ENCODE data around the gene TEX55.
"Not testable (repeated sequence)": the region's sequence is repeated elsewhere in the genome, so short reads cannot be mapped to it uniquely, and the experiment has no call there.

Gene TEX55

GRCh38 chr3:119139360-119139759, 6.6 kb upstream of the TEX55 start:
- not testable (repeated sequence) for H2BK15ac ChIP-seq (ENCODE audit: low read depth, poor library complexity, severe bottlenecking); H3K18ac ChIP-seq (ENCODE audit: low read depth in 1 of 2, low read length in 2 of 2); H3K23ac ChIP-seq (ENCODE audit: low read length in 2 of 2); H4K8ac ChIP-seq (ENCODE audit: low read length); H2AK5ac ChIP-seq (ENCODE audit: low read length, severe bottlenecking); H2BK120ac ChIP-seq (ENCODE audit: low read depth, low read length); H3K14ac ChIP-seq (ENCODE audit: low read length in 2 of 2); H3K4me2 ChIP-seq (ENCODE audit: low read length, poor library complexity, severe bottlenecking); H4K91ac ChIP-seq (ENCODE audit: low read length); H3K79me1 ChIP-seq (replicated peaks; ENCODE audit: low read length, poor library complexity, severe bottlenecking); H2BK5ac ChIP-seq (ENCODE audit: low read depth, low read length, poor library complexity, severe bottlenecking); H3K9me3 ChIP-seq (ENCODE audit: control insufficient read depth, low read length); H3K9ac ChIP-seq (ENCODE audit: low read length); H3K4me3 ChIP-seq (ENCODE audit: insufficient read depth in 1 of 2, low read depth in 1 of 2, low read length in 2 of 2); H2BK12ac ChIP-seq (ENCODE audit: low read length in 2 of 2); H3K36me3 ChIP-seq (ENCODE audit: control insufficient read depth in 1 of 2, insufficient read depth in 2 of 2, low read depth in 1 of 2, low read length in 2 of 2); H3K27ac ChIP-seq (ENCODE audit: low read length, poor library complexity, severe bottlenecking); H3K27me3 ChIP-seq (ENCODE audit: control insufficient read depth in 1 of 2, insufficient read depth in 1 of 2, low read length in 2 of 2); H3K4me1 ChIP-seq (ENCODE audit: control insufficient read depth, insufficient read depth, low read depth, low read length); H2AFZ ChIP-seq (ENCODE audit: low read depth, low read length); H3K4ac ChIP-seq (ENCODE audit: low read depth in 1 of 2, low read length in 2 of 2); DNase-seq
- 38% methylated on average over 2 of the region's 4 CpGs for WGBS

DNA sequence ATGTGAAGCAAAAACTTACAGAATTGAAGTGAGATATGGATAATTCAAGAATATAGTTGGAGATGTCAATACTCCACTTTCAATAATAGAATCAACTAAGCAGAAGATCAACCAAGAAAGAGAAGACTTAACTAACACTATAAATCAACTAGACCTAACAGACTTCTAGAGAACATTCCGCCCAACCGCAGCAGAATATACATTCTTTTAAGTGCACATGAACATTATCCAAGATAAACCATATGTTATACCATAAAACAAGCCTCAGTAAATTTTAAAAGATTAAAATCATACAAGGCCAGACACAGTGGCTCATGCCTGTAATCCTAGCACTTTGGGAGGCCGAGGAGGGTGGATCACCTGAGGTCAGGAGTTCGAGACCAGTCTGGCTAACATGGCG, 5.5 kb upstream of the TEX55 start:
- H3K23ac ChIP-seq (ENCODE audit: low read length in 2 of 2): no peak overlapping the region
- H3K4me3 ChIP-seq (ENCODE audit: insufficient read depth in 1 of 2, low read depth in 1 of 2, low read length in 2 of 2): no peak overlapping the region
- H3K4me1 ChIP-seq (ENCODE audit: control insufficient read depth, insufficient read depth, low read depth, low read length): no peaks in the 10 kb centered on the region
- no peak overlapping the region for H3K27ac ChIP-seq (ENCODE audit: low read length, poor library complexity, severe bottlenecking)
- H4K8ac ChIP-seq (ENCODE audit: low read length): no peak overlapping the region
- H3K4me2 ChIP-seq (ENCODE audit: low read length, poor library complexity, severe bottlenecking): no peak overlapping the region
- no peak overlapping the region for H2BK15ac ChIP-seq (ENCODE audit: low read depth, poor library complexity, severe bottlenecking)
- H3K36me3 ChIP-seq (ENCODE audit: control insufficient read depth in 1 of 2, insufficient read depth in 2 of 2, low read depth in 1 of 2, low read length in 2 of 2): no peaks in the 10 kb centered on the region
- no peak overlapping the region for H3K4ac ChIP-seq (ENCODE audit: low read depth in 1 of 2, low read length in 2 of 2)
- H3K18ac ChIP-seq (ENCODE audit: low read depth in 1 of 2, low read length in 2 of 2): no peak overlapping the region
- 85% methylated on average over 5 of the region's 5 CpGs for WGBS
- no peak overlapping the region for H2AK5ac ChIP-seq (ENCODE audit: low read length, severe bottlenecking)
- no peaks in the 10 kb centered on the region for H3K79me1 ChIP-seq (replicated peaks; ENCODE audit: low read length, poor library complexity, severe bottlenecking)
- H2BK12ac ChIP-seq (ENCODE audit: low read length in 2 of 2): no peak overlapping the region
- no peaks in the 10 kb centered on the region for H3K27me3 ChIP-seq (ENCODE audit: control insufficient read depth in 1 of 2, insufficient read depth in 1 of 2, low read length in 2 of 2)
- H2BK120ac ChIP-seq (ENCODE audit: low read depth, low read length): no peak overlapping the region
- no peaks in the 10 kb centered on the region for H3K9me3 ChIP-seq (ENCODE audit: control insufficient read depth, low read length)
- no peak for DNase-seq
- H3K14ac ChIP-seq (ENCODE audit: low read length in 2 of 2): no peak overlapping the region
- no peak overlapping the region for H2BK5ac ChIP-seq (ENCODE audit: low read depth, low read length, poor library complexity, severe bottlenecking)
- H3K9ac ChIP-seq (ENCODE audit: low read length): no peak overlapping the region
- no peak overlapping the region for H4K91ac ChIP-seq (ENCODE audit: low read length)
- no peak overlapping the region for H2AFZ ChIP-seq (ENCODE audit: low read depth, low read length)

GRCh38 chr3:119145128-119145499, 851 bp upstream of the TEX55 start:
- H3K14ac ChIP-seq (ENCODE audit: low read length in 2 of 2): no peak overlapping the region
- DNase-seq: no peak
- H2BK12ac ChIP-seq (ENCODE audit: low read length in 2 of 2): no peak overlapping the region
- H3K9me3 ChIP-seq (ENCODE audit: control insufficient read depth, low read length): no peaks in the 10 kb centered on the region
- no peak overlapping the region for H3K4me3 ChIP-seq (ENCODE audit: insufficient read depth in 1 of 2, low read depth in 1 of 2, low read length in 2 of 2)
- H3K4ac ChIP-seq (ENCODE audit: low read depth in 1 of 2, low read length in 2 of 2): no peak overlapping the region
- H3K36me3 ChIP-seq (ENCODE audit: control insufficient read depth in 1 of 2, insufficient read depth in 2 of 2, low read depth in 1 of 2, low read length in 2 of 2): no peaks in the 10 kb centered on the region
- no peaks in the 10 kb centered on the region for H3K79me1 ChIP-seq (replicated peaks; ENCODE audit: low read length, poor library complexity, severe bottlenecking)
- no peak overlapping the region for H3K23ac ChIP-seq (ENCODE audit: low read length in 2 of 2)
- H3K4me1 ChIP-seq (ENCODE audit: control insufficient read depth, insufficient read depth, low read depth, low read length): peaks cover 3% of the 10 kb centered on the region
- no peak overlapping the region for H2BK15ac ChIP-seq (ENCODE audit: low read depth, poor library complexity, severe bottlenecking)
- no peak overlapping the region for H2AK5ac ChIP-seq (ENCODE audit: low read length, severe bottlenecking)
- H4K91ac ChIP-seq (ENCODE audit: low read length): no peak overlapping the region
- H3K4me2 ChIP-seq (ENCODE audit: low read length, poor library complexity, severe bottlenecking): no peak overlapping the region
- H4K8ac ChIP-seq (ENCODE audit: low read length): no peak overlapping the region
- H3K9ac ChIP-seq (ENCODE audit: low read length): no peak overlapping the region
- no peak overlapping the region for H2BK120ac ChIP-seq (ENCODE audit: low read depth, low read length)
- no peak overlapping the region for H2BK5ac ChIP-seq (ENCODE audit: low read depth, low read length, poor library complexity, severe bottlenecking)
- no peaks in the 10 kb centered on the region for H3K27me3 ChIP-seq (ENCODE audit: control insufficient read depth in 1 of 2, insufficient read depth in 1 of 2, low read length in 2 of 2)
- no peak overlapping the region for H3K27ac ChIP-seq (ENCODE audit: low read length, poor library complexity, severe bottlenecking)
- H3K18ac ChIP-seq (ENCODE audit: low read depth in 1 of 2, low read length in 2 of 2): no peak overlapping the region
- H2AFZ ChIP-seq (ENCODE audit: low read depth, low read length): no peak overlapping the region

DNA sequence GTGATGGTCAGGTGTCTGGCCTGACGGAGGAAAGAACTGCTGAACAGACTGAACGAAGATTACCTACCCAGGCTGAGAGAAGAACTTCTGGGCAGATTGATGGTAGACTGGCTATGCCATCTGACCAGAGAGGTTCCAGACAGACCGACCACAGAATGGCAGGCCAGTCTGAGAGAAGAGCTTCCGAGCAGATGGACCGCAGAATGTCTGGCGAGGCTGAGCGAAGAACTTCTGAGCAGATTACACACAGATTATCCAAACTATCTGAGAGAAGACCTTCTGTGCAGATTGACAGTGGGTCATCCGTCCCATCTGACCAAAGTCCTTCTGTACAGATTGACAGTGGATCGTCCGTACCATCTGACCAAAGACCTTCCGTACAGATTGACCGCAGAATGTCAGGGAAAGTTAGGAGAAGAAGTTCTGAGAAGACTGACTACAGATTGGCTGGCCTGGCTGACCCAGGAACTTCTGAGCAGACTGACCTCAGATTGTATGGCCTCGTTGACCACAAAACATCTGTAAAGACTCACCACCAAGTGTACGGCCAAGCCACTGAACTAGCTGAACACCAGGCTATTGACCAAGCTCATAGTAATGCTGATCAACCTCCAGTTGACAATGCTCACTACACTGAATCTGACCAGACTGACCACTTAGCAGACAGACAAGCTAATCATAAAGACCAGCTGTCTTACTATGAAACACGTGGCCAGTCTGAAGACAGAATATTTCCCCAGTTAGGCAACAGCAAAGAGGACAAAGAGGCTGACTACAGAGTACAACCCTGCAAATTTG, 812 bp downstream of the TEX55 start:
- H3K14ac ChIP-seq (ENCODE audit: low read length in 2 of 2): no peak overlapping the region
- H3K9me3 ChIP-seq (ENCODE audit: control insufficient read depth, low read length): no peaks in the 10 kb centered on the region
- H4K8ac ChIP-seq (ENCODE audit: low read length): no peak overlapping the region
- H2BK5ac ChIP-seq (ENCODE audit: low read depth, low read length, poor library complexity, severe bottlenecking): no peak overlapping the region
- no peak overlapping the region for H2BK12ac ChIP-seq (ENCODE audit: low read length in 2 of 2)
- no peak overlapping the region for H2BK120ac ChIP-seq (ENCODE audit: low read depth, low read length)
- H4K91ac ChIP-seq (ENCODE audit: low read length): no peak overlapping the region
- no peak overlapping the region for H3K9ac ChIP-seq (ENCODE audit: low read length)
- H2BK15ac ChIP-seq (ENCODE audit: low read depth, poor library complexity, severe bottlenecking): no peak overlapping the region
- no peak overlapping the region for H3K18ac ChIP-seq (ENCODE audit: low read depth in 1 of 2, low read length in 2 of 2)
- DNase-seq: no peak
- no peak overlapping the region for H3K4me2 ChIP-seq (ENCODE audit: low read length, poor library complexity, severe bottlenecking)
- H3K23ac ChIP-seq (ENCODE audit: low read length in 2 of 2): no peak overlapping the region
- H2AK5ac ChIP-seq (ENCODE audit: low read length, severe bottlenecking): peak overlapping the region; percentile 9
- H3K79me1 ChIP-seq (replicated peaks; ENCODE audit: low read length, poor library complexity, severe bottlenecking): no peaks in the 10 kb centered on the region
- H3K4me1 ChIP-seq (ENCODE audit: control insufficient read depth, insufficient read depth, low read depth, low read length): peaks cover 3% of the 10 kb centered on the region
- no peaks in the 10 kb centered on the region for H3K36me3 ChIP-seq (ENCODE audit: control insufficient read depth in 1 of 2, insufficient read depth in 2 of 2, low read depth in 1 of 2, low read length in 2 of 2)
- H3K4me3 ChIP-seq (ENCODE audit: insufficient read depth in 1 of 2, low read depth in 1 of 2, low read length in 2 of 2): no peak overlapping the region
- H3K27ac ChIP-seq (ENCODE audit: low read length, poor library complexity, severe bottlenecking): no peak overlapping the region
- H2AFZ ChIP-seq (ENCODE audit: low read depth, low read length): no peak overlapping the region
- H3K27me3 ChIP-seq (ENCODE audit: control insufficient read depth in 1 of 2, insufficient read depth in 1 of 2, low read length in 2 of 2): no peaks in the 10 kb centered on the region
- WGBS: 83% methylated on average over 15 of the region's 15 CpGs
- no peak overlapping the region for H3K4ac ChIP-seq (ENCODE audit: low read depth in 1 of 2, low read length in 2 of 2)
